Keratinocyte (primary cell): Measurements from ENCODE around the gene RABL3. TPM values are rescaled to one million over a fixed set of nuclear protein-coding genes. Genes with fewer than 3 reads are reported as not detected.

ENCODE experiments used
- DNase-seq: peaks from one replicate; pipeline ENCODE4 v3.0.0-alpha.2; 2011; ENCODE audit warnings: low read depth, missing footprints, low spot score
- FAIRE-seq: peaks from 2 replicates; lab custom pipeline; 2011; peaks lifted over from hg19 to GRCh38; lab: Jason Lieb, UNC
- H2AFZ ChIP-seq: 2 replicates; pipeline ENCODE4 v1.6.0; 2012; ENCODE audit warnings: low read length, control low read depth, inconsistent platforms; ENCODE audit not compliant: control insufficient read depth
- H3K27ac ChIP-seq: 2 replicates; pipeline ENCODE4 v1.5.1; 2011; ENCODE audit warnings: low read length; ENCODE audit not compliant: control insufficient read depth, insufficient read depth
- H3K27me3 ChIP-seq: 3 replicates; pipeline ENCODE4 v1.6.0; 2011; ENCODE audit warnings: low read length; ENCODE audit not compliant: control insufficient read depth, insufficient read depth; ENCODE audit errors: extremely low read depth
- H3K36me3 ChIP-seq, 2 experiments: 2 replicates in 1 of 2; 3 replicates in 1 of 2; pipeline ENCODE4 v1.5.1; 2011; ENCODE audit warnings: low read length in 2 of 2, mild to moderate bottlenecking in 1 of 2; ENCODE audit not compliant: control insufficient read depth in 2 of 2, insufficient read depth in 2 of 2; ENCODE audit errors: extremely low read depth in 1 of 2
- H3K4me1 ChIP-seq: 3 replicates; pipeline ENCODE4 v1.5.1; 2011; ENCODE audit warnings: low read length; ENCODE audit not compliant: control insufficient read depth, insufficient read depth; ENCODE audit errors: extremely low read depth
- H3K4me2 ChIP-seq: 3 replicates; pipeline ENCODE4 v1.6.0; 2011; ENCODE audit warnings: low read depth, low read length; ENCODE audit not compliant: control insufficient read depth, insufficient read depth; ENCODE audit errors: extremely low read depth
- H3K4me3 ChIP-seq, 3 experiments: fragments of 200-600 bp in 1 of 3; sonication (generic) in 1 of 3; 2 replicates in 2 of 3; 3 replicates in 1 of 3; pipeline ENCODE4 v1.5.1; 2011 to 2016; ENCODE audit warnings: low read length in 3 of 3, mild to moderate bottlenecking in 3 of 3, control low read depth in 2 of 3, inconsistent platforms in 1 of 3, low read depth in 1 of 3, mixed read lengths in 1 of 3, mixed run types in 1 of 3, moderate library complexity in 1 of 3; ENCODE audit not compliant: control insufficient read depth in 2 of 3, insufficient read depth in 2 of 3; ENCODE audit errors: extremely low read depth in 1 of 3
- H3K79me2 ChIP-seq: 2 replicates; pipeline ENCODE4 v1.6.0; 2012; ENCODE audit warnings: low read length; ENCODE audit not compliant: control insufficient read depth, insufficient read depth
- H3K9ac ChIP-seq: 3 replicates; pipeline ENCODE4 v1.6.0; 2011; ENCODE audit warnings: low read length; ENCODE audit not compliant: control insufficient read depth, insufficient read depth; ENCODE audit errors: extremely low read depth
- H3K9me1 ChIP-seq: 3 replicates; pipeline ENCODE4 v1.6.0; 2011; ENCODE audit warnings: low read length; ENCODE audit not compliant: control insufficient read depth, insufficient read depth; ENCODE audit errors: extremely low read depth
- H3K9me3 ChIP-seq: 2 replicates; pipeline ENCODE4 v1.5.1; 2012; ENCODE audit warnings: low read depth, low read length; ENCODE audit not compliant: control insufficient read depth
- H4K20me1 ChIP-seq: 3 replicates; pipeline ENCODE4 v1.6.0; 2011; ENCODE audit warnings: low read length; ENCODE audit not compliant: control insufficient read depth, insufficient read depth; ENCODE audit errors: extremely low read depth
- CTCF ChIP-seq, 3 experiments: IDR thresholded peaks in 1 of 3; conservative IDR thresholded peaks in 1 of 3; optimal IDR thresholded peaks in 1 of 3; 2 replicates in 2 of 3; 3 replicates in 1 of 3; pipeline versions ENCODE3 to v1.5.1; 2011; ENCODE audit warnings: low read length in 3 of 3, mild to moderate bottlenecking in 3 of 3, moderate library complexity in 2 of 3, control low read depth in 1 of 3, inconsistent platforms in 1 of 3; ENCODE audit not compliant: insufficient read depth in 2 of 3; ENCODE audit errors: extremely low read depth in 1 of 3
- EZH2 ChIP-seq: IDR thresholded peaks from one replicate; pipeline ENCODE4 v1.6.1; 2012; ENCODE audit warnings: inconsistent platforms, mild to moderate bottlenecking, low read length, moderate library complexity
- dilution Hi-C: fragments of 300-500 bp; cut with MboI; formaldehyde crosslinking; loops from one replicate; pipeline ENCODE4 v1.7.0; 2020; ENCODE audit warnings: low sequenced_read_pairs; ENCODE audit not compliant: extremely low pct_ligation_motif_present
- polyA plus RNA-seq, 5 experiments: library from polyadenylated mRNA; depleted of rRNA in 3 of 5; stranded (reverse) in 3 of 5; stranded (forward) in 1 of 5; unstranded in 1 of 5; fragments of >200 nt; gene quantifications; 1 replicate in 1 of 5; 2 replicates in 3 of 5; 3 replicates in 1 of 5; pipeline versions ENCODE4 v1.2.1 to v1.2.3, GENCODE V29; 2011 to 2012; ENCODE audit warnings: missing spikeins in 2 of 5, low read depth in 1 of 5, low replicate concordance in 1 of 5

Gene RABL3
- polyA plus RNA-seq, 1 donor (not counting 4 experiments of a cell fraction or from before 2014, with no cell fraction given): 13.4 TPM

- no peak for TF ChIP-seq EZH2
- TF ChIP-seq CTCF (optimal IDR thresholded peaks at IDR 0.05 in 1 of 3, IDR thresholded peaks at IDR 0.05 in 1 of 3, conservative IDR thresholded peaks at IDR 0.05 in 1 of 3; ENCODE audit: extremely low read depth in 1 of 3, insufficient read depth in 2 of 3, low read length in 3 of 3): no peak
- no peaks in the 10 kb centered on the region for H3K36me3 ChIP-seq
- dilution Hi-C loops: no loop called here
- H3K4me2 ChIP-seq: no peak overlapping the region
- H3K4me1 ChIP-seq: peaks cover 3% of the 10 kb centered on the region
- H3K9ac ChIP-seq: no peak overlapping the region
- no peaks in the 10 kb centered on the region for H3K79me2 ChIP-seq
- no peak overlapping the region for H3K27ac ChIP-seq
- no peak overlapping the region for H3K4me3 ChIP-seq
- DNase-seq (no peak), FAIRE-seq (no peak)
- no peak overlapping the region for H2AFZ ChIP-seq
- H4K20me1 ChIP-seq: no peaks in the 10 kb centered on the region
- H3K9me3 ChIP-seq: no peaks in the 10 kb centered on the region
- no peaks in the 10 kb centered on the region for H3K27me3 ChIP-seq
- no peaks in the 10 kb centered on the region for H3K9me1 ChIP-seq
Measured at GRCh38 chr3:120683671-120684301, 58.5 kb downstream of the RABL3 start.

- Histone ChIP-seq H3K27me3 (no peaks in the 10 kb centered on the region), H3K9ac (no peak overlapping the region), H3K36me3 (no peaks in the 10 kb centered on the region), H3K9me3 (no peaks in the 10 kb centered on the region), H3K4me3 (no peak overlapping the region), H3K4me1 (peaks cover 9% of the 10 kb centered on the region), H2AFZ (no peak overlapping the region), H3K4me2 (no peak overlapping the region), H3K9me1 (no peaks in the 10 kb centered on the region), H3K79me2 (no peaks in the 10 kb centered on the region), H3K27ac (no peak overlapping the region), H4K20me1 (no peaks in the 10 kb centered on the region)
- DNase-seq: no peak
- FAIRE-seq: no peak
- TF ChIP-seq EZH2 (no peak), CTCF (optimal IDR thresholded peaks at IDR 0.05 in 1 of 3, IDR thresholded peaks at IDR 0.05 in 1 of 3, conservative IDR thresholded peaks at IDR 0.05 in 1 of 3; ENCODE audit: extremely low read depth in 1 of 3, insufficient read depth in 2 of 3, low read length in 3 of 3) (no peak)
- dilution Hi-C loops: no loop called here
Measured at GRCh38 chr3:120683213-120683612, 59.1 kb downstream of the RABL3 start.
